HepG2 (cell line): ENCODE measurements around the gene WDR20. TPM values are rescaled to one million over a fixed set of nuclear protein-coding genes. Genes with fewer than 3 reads are reported as not detected.

Source experiments
- ATAC-seq: fragments of 200-7000 bp; cut with Tn5 transposase; 3 replicates; pipeline ENCODE4 v1.9.1; 2020; ENCODE audit warnings: mild to moderate bottlenecking, moderate library complexity
- BruUV-seq: library from RNA; stranded (reverse); fragments of 400-500 nt; replicated peaks from 2 replicates; lab custom pipeline; 2021; lab: Mats Ljungman, UMichigan
- CTCF ChIA-PET: fragments of 300-600 bp; formaldehyde crosslinking; extraction: SDS; loops from one replicate; lab custom pipeline; 2021; ENCODE audit warnings: low total read pairs, inconsistent platforms, low intra/inter-chr PET ratio; lab: Yijun Ruan, JAX
- POLR2A ChIA-PET: fragments of 350-600 bp; sonication (Branson Sonifier 250); formaldehyde crosslinking; loops from one replicate; lab custom pipeline; 2020; ENCODE audit warnings: antibody characterized with exemption, inconsistent platforms; lab: Yijun Ruan, JAX
- DNase-seq: peaks from one replicate; pipeline ENCODE4 v3.0.0-alpha.2; 2015; ENCODE audit warnings: low spot score
- FAIRE-seq: peaks from 3 replicates; lab custom pipeline; 2011; peaks lifted over from hg19 to GRCh38; lab: Jason Lieb, UNC
- H2AFZ ChIP-seq: one replicate; pipeline ENCODE4 v1.6.1; 2011; ENCODE audit warnings: low read length, inconsistent platforms
- H3K27ac ChIP-seq: fragments of 300-600 bp; 3 replicates; pipeline ENCODE4 v1.8.0; 2011; ENCODE audit warnings: mixed run types, mild to moderate bottlenecking, mixed read lengths, low read length, inconsistent platforms; ENCODE audit not compliant: insufficient read depth; ENCODE audit errors: extremely low read length
- H3K27me3 ChIP-seq, 2 experiments: fragments of 200-600 bp in 1 of 2; 2 replicates in 1 of 2; 3 replicates in 1 of 2; pipeline versions ENCODE4 v1.6.0 to v1.8.0; 2011; ENCODE audit warnings: low read length in 2 of 2, mild to moderate bottlenecking in 2 of 2, moderate library complexity in 2 of 2, inconsistent platforms in 1 of 2; ENCODE audit not compliant: insufficient read depth in 2 of 2, control insufficient read depth in 1 of 2
- H3K36me3 ChIP-seq, 2 experiments: fragments of 200-600 bp in 1 of 2; replicated peaks in 1 of 2; 2 replicates in 1 of 2; 3 replicates in 1 of 2; pipeline versions ENCODE4 v1.5.1 to v1.8.0; 2011; ENCODE audit warnings: low read length in 2 of 2, inconsistent platforms in 1 of 2; ENCODE audit not compliant: insufficient read depth in 2 of 2, control insufficient read depth in 1 of 2
- H3K4me1 ChIP-seq: 2 replicates; pipeline ENCODE4 v1.5.1; 2012; ENCODE audit warnings: low read length, inconsistent platforms; ENCODE audit not compliant: insufficient read depth
- H3K4me2 ChIP-seq: 2 replicates; pipeline ENCODE4 v1.6.0; 2011; ENCODE audit warnings: low read depth, low read length, inconsistent platforms
- H3K4me3 ChIP-seq, 3 experiments: fragments of 200-600 bp in 1 of 3; sonication (generic), shearing (Covaris generic) in 1 of 3; replicated peaks in 1 of 3; 2 replicates each; pipeline ENCODE4 v1.5.1; 2011 to 2016; ENCODE audit warnings: low read length in 3 of 3, inconsistent platforms in 2 of 3, low read depth in 2 of 3, mild to moderate bottlenecking in 2 of 3, control low read depth in 1 of 3, mixed read lengths in 1 of 3; ENCODE audit not compliant: insufficient read depth in 1 of 3
- H3K79me2 ChIP-seq: one replicate; pipeline ENCODE4 v1.6.1; 2011; ENCODE audit warnings: low read length, inconsistent platforms; ENCODE audit not compliant: insufficient read depth
- H3K9ac ChIP-seq: 2 replicates; pipeline ENCODE4 v1.6.0; 2011; ENCODE audit warnings: mild to moderate bottlenecking, low read depth, low read length, inconsistent platforms; ENCODE audit not compliant: insufficient read depth
- H3K9me3 ChIP-seq: 2 replicates; pipeline ENCODE4 v1.5.1; 2012; ENCODE audit warnings: mild to moderate bottlenecking, low read length
- H4K20me1 ChIP-seq: 2 replicates; pipeline ENCODE4 v1.6.0; 2011; ENCODE audit warnings: inconsistent platforms, mild to moderate bottlenecking, low read length, moderate library complexity; ENCODE audit not compliant: insufficient read depth
- BATF2 ChIP-seq: sonication (generic); formaldehyde crosslinking; IDR thresholded peaks from 2 replicates; pipeline ENCODE4 v1.8.0; 2022; ENCODE audit warnings: mild to moderate bottlenecking, missing genetic modification reagents, moderate library complexity
- CBX2 ChIP-seq, 2 experiments: fragments of 200-600 bp in 1 of 2; sonication (generic); formaldehyde crosslinking in 1 of 2; IDR thresholded peaks; 2 replicates each; pipeline versions ENCODE4 v1.7.0 to v1.8.1; 2018 to 2022; ENCODE audit warnings: low read depth in 2 of 2, low read length in 1 of 2, mild to moderate bottlenecking in 1 of 2, missing genetic modification reagents in 1 of 2
- HNF4G ChIP-seq, 2 experiments: sonication (generic) in 1 of 2; formaldehyde crosslinking in 1 of 2; IDR thresholded peaks; 2 replicates each; pipeline versions ENCODE4 v1.4.0 to v1.6.1; 2011 to 2020; ENCODE audit warnings: borderline replicate concordance in 2 of 2, low read depth in 2 of 2, mild to moderate bottlenecking in 2 of 2, low read length in 1 of 2, missing genetic modification reagents in 1 of 2, moderate library complexity in 1 of 2
- HNRNPL ChIP-seq: fragments of 200-400 bp; formaldehyde crosslinking; IDR thresholded peaks from 2 replicates; pipeline ENCODE4 v1.6.1; 2017; ENCODE audit warnings: mild to moderate bottlenecking, low read depth, low read length
- KDM4B ChIP-seq: sonication (generic); formaldehyde crosslinking; IDR thresholded peaks from 2 replicates; pipeline ENCODE4 v1.4.0; 2020; ENCODE audit warnings: missing genetic modification reagents
- MLXIP ChIP-seq: sonication (generic); formaldehyde crosslinking; IDR thresholded peaks from 2 replicates; pipeline ENCODE4 v1.9.0; 2021; ENCODE audit warnings: missing genetic modification reagents, borderline replicate concordance
- PAX8 ChIP-seq: sonication (generic); formaldehyde crosslinking; IDR thresholded peaks from 2 replicates; pipeline ENCODE4 v1.8.0; 2022; ENCODE audit warnings: mild to moderate bottlenecking, missing genetic modification reagents, borderline replicate concordance
- PHB2 ChIP-seq: fragments of 450-650 bp; IDR thresholded peaks from 2 replicates; pipeline ENCODE4 v1.6.1; 2018; ENCODE audit not compliant: partially characterized antibody
- STAT6 ChIP-seq: sonication (generic); formaldehyde crosslinking; IDR thresholded peaks from 2 replicates; pipeline ENCODE4 v1.4.0; 2020; ENCODE audit warnings: missing genetic modification reagents, mild to moderate bottlenecking, borderline replicate concordance
- TFDP1 ChIP-seq: IDR thresholded peaks from 2 replicates; pipeline ENCODE4 v1.6.1; 2016; ENCODE audit warnings: missing compliant biosample characterization, missing genetic modification reagents, borderline replicate concordance
- TOE1 ChIP-seq: sonication (generic); formaldehyde crosslinking; IDR thresholded peaks from 2 replicates; pipeline ENCODE4 v1.4.0; 2020; ENCODE audit warnings: mild to moderate bottlenecking, missing genetic modification reagents
- ZNF326 ChIP-seq: sonication (generic); formaldehyde crosslinking; IDR thresholded peaks from 2 replicates; pipeline ENCODE4 v1.4.0; 2020; ENCODE audit warnings: missing genetic modification reagents, borderline replicate concordance
- ZNF503 ChIP-seq: sonication (generic); formaldehyde crosslinking; IDR thresholded peaks from 2 replicates; pipeline ENCODE4 v1.4.0; 2020; ENCODE audit warnings: missing genetic modification reagents
- ZNF678 ChIP-seq: sonication (generic); formaldehyde crosslinking; IDR thresholded peaks from 2 replicates; pipeline ENCODE4 v1.4.0; 2020; ENCODE audit warnings: mild to moderate bottlenecking, missing genetic modification reagents
- ZNF713 ChIP-seq: sonication (generic); formaldehyde crosslinking; IDR thresholded peaks from 2 replicates; pipeline ENCODE4 v1.4.0; 2020; ENCODE audit warnings: mild to moderate bottlenecking, missing genetic modification reagents
- WGBS: methylation state at CpG from one replicate; pipeline ENCODE4 v1.1.6; 2017; ENCODE audit warnings: low lambda C conversion rate; 5-methylcytosine and 5-hydroxymethylcytosine counted together
- in situ Hi-C: cut with HindIII; loops from 2 replicates; pipeline ENCODE4 v1.10.0; 2017; ENCODE audit warnings: low pct_unique_long_range_greater_than_20kb; ENCODE audit not compliant: extremely low pct_ligation_motif_present
- intact Hi-C: fragments of 100-400 bp; cut with micrococcal nuclease; formaldehyde crosslinking; loops from one replicate; pipeline ENCODE4 v1.10.0; 2022; ENCODE audit not compliant: unreplicated experiment
- polyA plus RNA-seq, 8 experiments: library from polyadenylated mRNA; depleted of rRNA in 3 of 8; stranded (reverse) in 7 of 8; unstranded in 1 of 8; fragments of >200 nt; fragmentation: Illumina TruSeq in 4 of 8; extraction: Trizol in 4 of 8; gene quantifications; 2 replicates each; pipeline versions ENCODE4 v1.2.1 to v1.2.3, GENCODE V29; 2011 to 2016; ENCODE audit warnings: low read depth in 4 of 8, missing spikeins in 1 of 8, mixed read lengths in 1 of 8; ENCODE audit not compliant: insufficient read depth in 1 of 8
- total RNA-seq, 5 experiments: library from RNA; depleted of rRNA; stranded (reverse); fragments of >200 nt; fragmentation: Illumina TruSeq; extraction: Trizol; gene quantifications; 2 replicates each; pipeline ENCODE4 v1.2.3, GENCODE V29; 2016; ENCODE audit warnings: low read depth in 1 of 5

Gene WDR20
- total and polyA plus RNA-seq, 2 of the 13 experiments (the other 11 are each of a cell fraction or from before 2014, with no cell fraction given) = 10.4 to 23.2 TPM

- H3K9me3 ChIP-seq = no peaks in the 10 kb centered on the region
- 40% methylated on average over 1 of the region's 1 CpG for WGBS
- no peaks in the 10 kb centered on the region for H3K79me2 ChIP-seq
- H3K36me3 ChIP-seq = no peaks in the 10 kb centered on the region
- no peak overlapping the region for H2AFZ ChIP-seq
- no peak for FAIRE-seq
- no peak for DNase-seq
- H4K20me1 ChIP-seq = no peaks in the 10 kb centered on the region
- no peak overlapping the region for H3K9ac ChIP-seq
- intact Hi-C loops = no loop called here
- no peaks in the 10 kb centered on the region for H3K4me1 ChIP-seq
- ATAC-seq = no peak
- no TSS peak for BruUV-seq
- no peak overlapping the region for H3K4me3 ChIP-seq
- no peaks in the 10 kb centered on the region; a peak in 1 of 5 replicates for H3K27me3 ChIP-seq
- no peak overlapping the region for H3K27ac ChIP-seq
- ChIA-PET POLR2A (no interaction called here), CTCF (no interaction called here)
- in situ Hi-C loops = no loop called here
- H3K4me2 ChIP-seq = no peak overlapping the region
- TF ChIP-seq KDM4B (CRISPR knock-in tag) (no peak), ZNF326 (CRISPR knock-in tag) (no peak), ZNF713 (CRISPR knock-in tag) (no peak), PHB2 (no peak), BATF2 (CRISPR knock-in tag) (no peak), STAT6 (CRISPR knock-in tag) (no peak), CBX2 (IDR thresholded peaks at IDR 0.05; ENCODE audit: low read depth, low read length) (no peak), CBX2 (CRISPR knock-in tag; IDR thresholded peaks at IDR 0.05; ENCODE audit: low read depth) (no peak), ZNF503 (no peak), MLXIP (no peak), HNF4G (IDR thresholded peaks at IDR 0.05; ENCODE audit: borderline replicate concordance, low read depth, low read length) (no peak), HNF4G (CRISPR knock-in tag; IDR thresholded peaks at IDR 0.05; ENCODE audit: borderline replicate concordance, low read depth) (no peak), ZNF678 (no peak), HNRNPL (no peak), TOE1 (CRISPR knock-in tag) (no peak), TFDP1 (CRISPR knock-in tag) (no peak), PAX8 (CRISPR knock-in tag) (no peak)
Observed at GRCh38 chr14:102120888-102121287, 18.8 kb upstream of the WDR20 start.
